Measurements from ENCODE around the gene ABCC8. TPM values are rescaled to one million over a fixed set of nuclear protein-coding genes. Genes with fewer than 3 reads are reported as not detected.

Gene ABCC8
- total RNA-seq, 1 experiment from 2014 or later = not detected

DNA sequence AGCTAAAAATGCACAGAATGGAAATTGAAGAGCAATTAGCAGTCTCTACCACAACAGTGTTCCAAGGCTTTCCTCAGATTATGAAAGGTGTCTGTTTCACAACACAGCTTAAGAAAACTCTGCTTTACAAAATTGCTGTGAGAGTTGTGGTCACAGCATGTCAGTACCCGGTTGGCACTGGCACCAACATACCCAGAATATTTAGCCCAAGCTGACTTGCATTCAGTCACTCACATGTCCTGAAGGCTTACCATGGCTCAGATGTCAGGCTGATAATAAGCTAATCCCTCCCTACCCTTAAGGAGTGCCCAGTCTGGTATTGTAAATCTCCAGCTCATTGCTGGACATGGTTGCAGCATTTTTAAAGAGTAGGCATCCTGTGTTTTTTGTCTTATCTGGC is 110.2 kb downstream of the ABCC8 start:
- H3K36me3 ChIP-seq = 0 out of 2 replicates have a peak, but pooled peaks cover 3% of the 10 kb centered on the region
- no peak overlapping the region for H3K4me3 ChIP-seq
- no peaks in the 10 kb centered on the region for H3K4me1 ChIP-seq (replicated peaks)
- no peak for DNase-seq (ENCODE audit: low read depth in 1 of 2, low spot score in 2 of 2)
- no peak overlapping the region for H3K27ac ChIP-seq
- no peaks in the 10 kb centered on the region for H3K27me3 ChIP-seq (replicated peaks)
- peaks cover 27% of the 10 kb centered on the region for H3K9me3 ChIP-seq (replicated peaks)

DNA sequence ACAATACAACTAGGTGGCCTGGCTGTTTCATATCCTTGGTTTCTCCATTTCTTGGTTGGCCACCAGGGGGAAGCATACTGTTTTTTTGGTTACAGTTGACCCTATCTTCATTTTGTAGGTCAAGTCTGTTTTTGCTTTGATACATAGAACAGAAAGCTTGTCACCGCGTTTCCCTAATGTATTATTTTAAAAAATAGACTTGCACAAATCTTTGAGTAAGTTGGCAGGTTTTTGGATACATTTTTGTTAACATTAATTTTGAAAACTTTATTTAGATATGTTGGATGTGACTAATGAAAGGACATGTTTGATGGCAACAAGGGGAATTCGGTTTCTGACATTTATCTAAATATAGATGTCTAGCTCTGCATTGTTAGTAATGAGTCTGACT is 122.0 kb downstream of the ABCC8 start:
- H3K27ac ChIP-seq = no peak overlapping the region
- DNase-seq (ENCODE audit: low read depth in 1 of 2, low spot score in 2 of 2) = peak; percentile 68 to 70
- no peaks in the 10 kb centered on the region for H3K36me3 ChIP-seq
- peaks cover 24% of the 10 kb centered on the region for H3K4me1 ChIP-seq (replicated peaks)
- no peaks in the 10 kb centered on the region for H3K9me3 ChIP-seq (replicated peaks)
- H3K4me3 ChIP-seq = no peak overlapping the region
- H3K27me3 ChIP-seq (replicated peaks) = peaks cover 24% of the 10 kb centered on the region

DNA sequence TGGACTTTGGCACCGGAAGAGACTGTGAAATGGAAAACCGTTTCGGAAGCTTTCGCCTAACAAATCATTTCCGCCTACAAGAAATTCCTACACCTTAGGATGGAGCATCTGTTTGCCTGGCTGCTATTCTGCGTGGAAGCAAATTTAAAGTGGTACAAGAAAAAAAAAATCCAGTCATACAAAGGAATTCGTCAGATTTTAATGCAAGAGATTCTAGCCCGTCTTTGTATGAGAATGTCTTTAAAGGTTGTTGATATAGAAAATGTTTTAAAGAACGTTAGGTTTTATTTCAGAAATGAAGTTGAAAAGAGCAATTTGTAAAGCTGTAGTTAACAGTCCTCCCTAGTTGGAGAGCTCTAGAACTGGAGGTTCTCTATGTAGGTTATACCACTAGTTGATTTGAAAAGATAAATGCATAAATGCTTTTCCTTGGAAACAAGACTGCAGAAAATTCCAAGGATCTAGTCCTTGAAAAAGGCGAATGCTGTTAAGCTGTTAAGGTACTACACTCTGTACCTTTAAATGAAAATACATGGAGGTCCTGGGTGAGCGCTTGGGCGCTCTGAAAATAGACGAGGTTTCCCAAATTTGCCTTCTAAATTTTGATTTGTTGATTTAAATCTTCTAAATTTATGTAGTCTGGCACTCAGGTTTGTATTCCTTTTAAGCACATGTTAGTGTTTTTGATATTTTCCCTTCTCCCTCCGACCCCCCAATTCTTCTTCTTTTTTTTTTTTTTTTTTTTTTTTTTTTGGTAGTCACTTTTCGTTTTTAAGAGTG is 122.6 kb downstream of the ABCC8 start:
- peaks cover 24% of the 10 kb centered on the region for H3K4me1 ChIP-seq (replicated peaks)
- peaks cover 24% of the 10 kb centered on the region for H3K27me3 ChIP-seq (replicated peaks)
- no peaks in the 10 kb centered on the region for H3K36me3 ChIP-seq
- H3K27ac ChIP-seq = no peak overlapping the region
- peak overlapping the region; percentile 51 for H3K4me3 ChIP-seq
- DNase-seq (ENCODE audit: low read depth in 1 of 2, low spot score in 2 of 2) = peak in 1 of 2 experiments; percentile 72
- no peaks in the 10 kb centered on the region for H3K9me3 ChIP-seq (replicated peaks)

DNA sequence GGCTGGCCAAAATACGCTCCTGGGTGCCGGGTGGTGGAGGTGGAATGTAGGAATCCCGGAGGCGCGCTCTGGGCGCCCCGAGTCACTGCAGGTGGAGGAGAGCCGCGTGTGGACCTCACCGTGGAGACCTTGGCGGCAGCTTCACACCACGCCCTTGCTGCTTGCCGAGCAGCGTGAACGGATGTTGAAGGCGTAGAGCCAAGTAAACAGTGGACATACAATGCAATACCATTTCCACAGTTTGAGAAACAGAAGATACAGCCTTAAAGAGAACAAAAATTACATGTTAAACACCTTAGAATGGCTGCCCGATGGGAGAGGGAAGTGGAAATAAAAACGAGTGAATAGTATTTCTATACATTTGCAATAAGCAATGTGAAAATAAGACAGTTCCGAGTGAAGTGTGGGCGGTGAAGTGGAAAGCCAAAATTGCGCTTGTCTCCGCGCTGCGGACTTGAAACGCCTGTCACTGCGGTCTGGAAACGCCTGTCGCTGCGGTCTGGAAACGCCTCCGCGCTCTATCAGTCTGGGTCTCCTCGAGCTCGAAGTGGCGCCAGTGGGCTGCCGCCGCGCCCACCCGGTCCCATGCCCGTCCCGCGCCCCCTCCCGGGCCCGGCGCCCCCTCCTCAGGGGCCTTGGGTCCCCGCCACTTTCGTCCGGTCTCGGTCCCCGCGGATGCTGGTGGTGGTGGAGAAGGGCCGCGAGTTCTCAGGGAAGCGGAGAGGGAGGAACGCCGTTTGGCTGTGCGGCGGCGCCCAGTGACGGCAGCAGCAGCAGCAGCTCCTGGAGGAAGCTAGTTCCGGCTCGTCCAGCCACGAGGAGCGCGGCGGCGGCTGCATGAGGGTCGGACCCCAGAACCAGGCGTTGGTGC is 123.5 kb downstream of the ABCC8 start:
- DNase-seq (ENCODE audit: low read depth in 1 of 2, low spot score in 2 of 2) = peak; percentile 80 to 82
- Histone ChIP-seq H3K27me3 (replicated peaks) (peaks cover 24% of the 10 kb centered on the region), H3K9me3 (replicated peaks) (no peaks in the 10 kb centered on the region), H3K4me1 (replicated peaks) (peaks cover 24% of the 10 kb centered on the region), H3K27ac (peak overlapping the region; percentile 36; the same call in 1 of the 2 replicates), H3K4me3 (peak overlapping the region; percentile 51), H3K36me3 (no peaks in the 10 kb centered on the region)

DNA sequence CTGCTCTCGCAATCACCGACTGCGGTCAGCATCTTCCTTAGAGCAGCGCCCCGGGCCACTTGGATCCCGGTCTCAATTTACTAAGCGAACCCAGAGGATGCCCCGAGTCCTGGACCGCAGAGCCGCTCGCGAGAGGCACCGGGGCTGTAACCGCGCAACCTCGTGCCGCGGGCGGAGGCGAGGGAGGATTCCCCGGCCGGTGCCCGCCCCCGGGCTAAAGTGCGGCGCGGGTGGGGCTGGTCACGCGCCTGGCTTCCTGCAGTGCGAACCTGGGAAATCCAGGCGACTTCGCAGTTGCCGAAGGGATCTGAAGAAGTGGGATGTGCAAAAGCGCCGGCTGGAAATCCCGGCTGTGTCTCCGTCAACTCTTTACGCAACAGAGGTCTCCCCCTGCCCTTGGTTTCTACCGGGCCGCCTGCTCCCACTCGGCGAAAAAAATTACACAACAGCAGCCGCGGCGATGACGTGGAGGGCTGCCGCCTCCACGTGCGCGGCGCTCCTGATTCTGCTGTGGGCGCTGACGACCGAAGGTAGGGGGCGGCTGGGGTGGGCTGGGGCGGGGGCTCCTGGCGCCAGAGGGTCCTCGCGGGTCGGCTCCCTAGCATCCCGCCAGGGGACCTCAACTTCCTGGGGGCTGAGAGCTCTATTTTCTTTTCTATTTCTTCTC is 125.0 kb downstream of the ABCC8 start, which contains the start of gene NCR3LG1:
TSS of gene NCR3LG1 (plus strand) at position 291 of the 667 bp plus-strand sequence. CDS start at position 461, 170 bp downstream.
- peaks cover 24% of the 10 kb centered on the region for H3K27me3 ChIP-seq (replicated peaks)
- H3K9me3 ChIP-seq (replicated peaks) = no peaks in the 10 kb centered on the region
- H3K36me3 ChIP-seq = no peaks in the 10 kb centered on the region
- no peak within 1 kb of the TSS for H3K27ac ChIP-seq
- H3K4me3 ChIP-seq = peak within 1 kb of the TSS; percentile 51
- H3K4me1 ChIP-seq (replicated peaks) = peaks cover 24% of the 10 kb centered on the region
- DNase-seq (ENCODE audit: low read depth in 1 of 2, low spot score in 2 of 2) = peak in 1 of 2 experiments; percentile 32

DNA sequence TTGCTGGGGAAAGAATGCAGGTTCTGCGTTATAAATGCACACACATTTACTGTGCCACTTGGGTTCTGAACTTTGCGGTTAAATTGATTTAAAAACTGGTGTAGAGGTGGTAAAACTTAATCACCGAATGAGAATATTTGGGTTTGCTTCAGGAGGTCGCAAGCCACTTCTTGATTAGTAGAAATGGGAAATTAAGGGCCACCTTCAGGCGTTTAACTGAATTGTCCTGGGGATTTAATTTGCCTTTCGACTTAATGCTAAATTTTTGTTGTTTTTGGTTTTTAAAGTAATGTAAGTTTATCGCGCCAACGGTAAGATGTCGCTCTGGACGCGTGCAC is 125.5 kb downstream of the ABCC8 start:
- Histone ChIP-seq H3K4me3 (no peak overlapping the region; the same call in 1 of the 2 replicates), H3K4me1 (replicated peaks) (peaks cover 24% of the 10 kb centered on the region), H3K27me3 (replicated peaks) (peaks cover 24% of the 10 kb centered on the region), H3K27ac (no peak overlapping the region), H3K36me3 (no peaks in the 10 kb centered on the region), H3K9me3 (replicated peaks) (no peaks in the 10 kb centered on the region)
- no peak for DNase-seq (ENCODE audit: low read depth in 1 of 2, low spot score in 2 of 2)

DNA sequence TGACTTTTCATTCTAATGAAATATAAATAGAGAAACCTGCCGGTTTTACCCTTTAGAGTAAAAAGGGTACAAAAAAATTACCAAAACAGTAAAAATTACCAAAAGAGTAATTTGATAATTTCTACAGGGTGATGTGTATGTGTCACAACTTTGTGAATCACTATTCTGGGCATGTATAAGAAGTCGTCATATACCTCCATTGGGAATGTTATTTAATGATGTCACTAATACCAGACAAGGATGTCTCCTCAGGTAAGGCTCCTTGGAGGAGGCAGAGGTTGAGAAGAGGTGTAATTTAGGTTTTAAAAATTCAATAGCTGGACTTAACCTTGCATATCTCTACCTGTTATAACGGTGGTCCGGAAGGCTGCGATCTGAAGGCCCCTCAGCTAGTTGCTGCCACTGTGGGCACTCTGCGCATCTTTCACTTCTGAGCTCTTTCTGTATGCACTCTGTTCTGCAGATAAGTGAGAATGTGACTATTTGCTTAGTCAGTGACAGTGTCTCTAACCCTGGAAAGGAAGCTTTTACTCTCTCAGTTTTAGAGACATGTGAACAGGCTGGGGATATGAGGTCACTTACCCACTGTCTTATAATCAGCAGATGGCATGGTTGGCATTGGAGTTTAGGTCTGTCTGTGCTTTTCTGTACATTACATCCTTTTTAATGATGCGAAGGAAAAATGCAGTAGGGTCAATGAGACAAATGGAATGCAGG is 126.0 kb downstream of the ABCC8 start:
- peaks cover 24% of the 10 kb centered on the region for H3K4me1 ChIP-seq (replicated peaks)
- no peak for DNase-seq (ENCODE audit: low read depth in 1 of 2, low spot score in 2 of 2)
- no peaks in the 10 kb centered on the region for H3K9me3 ChIP-seq (replicated peaks)
- H3K27ac ChIP-seq = no peak overlapping the region
- no peak overlapping the region for H3K4me3 ChIP-seq
- no peaks in the 10 kb centered on the region for H3K36me3 ChIP-seq
- H3K27me3 ChIP-seq (replicated peaks) = peaks cover 24% of the 10 kb centered on the region

DNA sequence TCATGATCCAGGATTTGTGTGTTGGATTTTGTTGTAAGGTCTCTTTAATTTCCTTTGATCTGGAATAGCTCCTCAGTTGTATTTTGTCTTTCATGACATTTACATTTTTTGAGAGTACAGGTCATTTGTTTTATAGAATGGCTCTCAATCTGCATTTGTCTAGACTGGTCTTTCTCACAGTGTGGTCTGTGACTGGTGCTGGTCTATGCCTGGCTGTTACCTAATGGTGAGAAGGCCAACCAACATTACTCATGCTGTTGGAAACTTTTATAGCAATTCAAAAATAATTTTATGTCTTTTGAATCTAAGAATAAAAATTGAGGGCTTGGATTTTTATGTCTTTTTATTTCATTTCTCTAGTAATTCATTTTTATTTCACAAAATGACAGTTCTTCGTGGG is 129.0 kb downstream of the ABCC8 start:
- H3K36me3 ChIP-seq = no peaks in the 10 kb centered on the region
- peaks cover 13% of the 10 kb centered on the region for H3K4me1 ChIP-seq (replicated peaks)
- no peak overlapping the region for H3K4me3 ChIP-seq
- peaks cover 16% of the 10 kb centered on the region for H3K27me3 ChIP-seq (replicated peaks)
- H3K9me3 ChIP-seq (replicated peaks) = no peaks in the 10 kb centered on the region
- no peak overlapping the region for H3K27ac ChIP-seq
- DNase-seq (ENCODE audit: low read depth in 1 of 2, low spot score in 2 of 2) = no peak

DNA sequence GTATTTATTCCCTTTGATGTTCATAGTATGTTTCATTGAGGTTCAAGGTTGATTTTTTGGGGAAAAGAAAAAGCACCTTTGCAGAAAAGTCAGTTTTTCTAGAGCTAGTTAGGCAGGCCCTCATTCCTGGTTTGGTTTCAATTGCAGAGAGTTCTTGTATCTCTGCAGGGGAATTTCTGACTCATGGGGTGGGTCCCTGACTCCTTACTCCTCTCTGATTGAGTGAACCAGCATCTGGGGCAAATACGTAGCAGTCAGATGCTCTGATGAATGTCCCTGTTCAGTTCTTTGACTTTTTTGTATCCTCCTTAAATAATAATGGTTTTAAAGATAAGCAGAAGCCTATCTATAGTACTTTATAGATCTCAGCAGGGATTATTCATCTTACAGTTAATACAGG is 132.7 kb downstream of the ABCC8 start:
- Histone ChIP-seq H3K9me3 (replicated peaks) (no peaks in the 10 kb centered on the region), H3K4me1 (replicated peaks) (no peaks in the 10 kb centered on the region), H3K27me3 (replicated peaks) (no peaks in the 10 kb centered on the region), H3K36me3 (no peaks in the 10 kb centered on the region), H3K27ac (no peak overlapping the region), H3K4me3 (no peak overlapping the region)
- DNase-seq (ENCODE audit: low read depth in 1 of 2, low spot score in 2 of 2) = no peak

DNA sequence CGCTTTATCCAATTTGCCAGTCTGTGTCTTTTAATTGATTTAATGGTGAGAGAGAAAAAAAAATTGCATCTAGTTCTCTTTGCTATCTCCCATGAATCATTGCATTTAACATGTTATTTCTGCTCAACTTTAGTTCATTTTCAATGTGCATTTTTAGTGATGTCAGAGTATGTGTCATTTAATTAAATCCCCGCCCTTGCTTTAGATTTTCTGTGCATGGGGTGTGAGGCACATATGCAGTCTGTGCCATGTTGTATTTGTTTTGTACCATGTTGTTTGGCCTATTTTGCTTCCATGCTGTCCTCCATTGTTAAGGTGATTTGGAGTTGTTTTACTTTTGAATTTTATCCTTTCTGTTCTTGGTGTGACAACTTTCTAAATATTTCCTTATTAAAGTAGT is 133.4 kb downstream of the ABCC8 start:
- H3K9me3 ChIP-seq (replicated peaks) = no peaks in the 10 kb centered on the region
- no peak for DNase-seq (ENCODE audit: low read depth in 1 of 2, low spot score in 2 of 2)
- no peak overlapping the region for H3K4me3 ChIP-seq
- no peaks in the 10 kb centered on the region for H3K4me1 ChIP-seq (replicated peaks)
- H3K27me3 ChIP-seq (replicated peaks) = no peaks in the 10 kb centered on the region
- H3K36me3 ChIP-seq = no peaks in the 10 kb centered on the region
- H3K27ac ChIP-seq = no peak overlapping the region

Other genes with a start within 250 kb of the ABCC8 start
- 129 and 143 TPM in 2 replicates for gene NUCB2, start 200.1 kb downstream of the ABCC8 start, total RNA-seq (2014; rRNA removed; shearing (Covaris generic))
- gene NCR3LG1, start 125.0 kb downstream of the ABCC8 start, total RNA-seq (2014; rRNA removed; shearing (Covaris generic)) = 0.13 and 1.4 TPM in 2 replicates
- not detected in 2 replicates for gene KCNJ11, start 88.2 kb downstream of the ABCC8 start, total RNA-seq (2014; rRNA removed; shearing (Covaris generic))
- gene USH1C, start 67.6 kb upstream of the ABCC8 start, total RNA-seq (2014; rRNA removed; shearing (Covaris generic)) = not detected in 2 replicates
- not detected in 2 replicates for gene OTOG, start 70.4 kb upstream of the ABCC8 start, total RNA-seq (2014; rRNA removed; shearing (Covaris generic))
- not detected in 2 replicates for gene MYOD1, start 242.7 kb upstream of the ABCC8 start, total RNA-seq (2014; rRNA removed; shearing (Covaris generic))

Measured in SJSA1 (cell line).